A204.1 (cell line): ENCODE results near the gene MYEOV.

Experiments
- FAIRE-seq: peaks from 2 replicates; lab custom pipeline; 2012; peaks lifted over from hg19 to GRCh38; lab: Jason Lieb, UNC

Gene MYEOV

GRCh38 chr11:69302447-69303020 is 8.6 kb downstream of the MYEOV start:
- no peak for FAIRE-seq

- FAIRE-seq, result no peak
Measured at GRCh38 chr11:69303427-69303826, 9.5 kb downstream of the MYEOV start.

- FAIRE-seq, result no peak
Measured at GRCh38 chr11:69304258-69304657, 10.3 kb downstream of the MYEOV start.

GRCh38 chr11:69304686-69305085 is 10.7 kb downstream of the MYEOV start:
- FAIRE-seq, result no peak

GRCh38 chr11:69305885-69306540 is 12.1 kb downstream of the MYEOV start:
- no peak for FAIRE-seq

GRCh38 chr11:69306821-69307220 is 12.9 kb downstream of the MYEOV start:
- no peak for FAIRE-seq

- FAIRE-seq, result no peak
Measured at GRCh38 chr11:69307421-69307820, 13.5 kb downstream of the MYEOV start.

GRCh38 chr11:69307871-69308431 is 14.0 kb downstream of the MYEOV start:
- FAIRE-seq, result no peak

GRCh38 chr11:69308491-69308911 is 14.5 kb downstream of the MYEOV start:
- no peak for FAIRE-seq

- no peak for FAIRE-seq
Measured at GRCh38 chr11:69308936-69309615, 15.1 kb downstream of the MYEOV start.

- no peak for FAIRE-seq
Measured at GRCh38 chr11:69309631-69310280, 15.8 kb downstream of the MYEOV start.

GRCh38 chr11:69310351-69310750 is 16.4 kb downstream of the MYEOV start:
- FAIRE-seq, result no peak

GRCh38 chr11:69310934-69311766 is 17.2 kb downstream of the MYEOV start:
- FAIRE-seq, result no peak

GRCh38 chr11:69311767-69312385 is 17.9 kb downstream of the MYEOV start:
- FAIRE-seq, result no peak

- FAIRE-seq, result no peak
Measured at GRCh38 chr11:69312453-69313404, 18.8 kb downstream of the MYEOV start.

- no peak for FAIRE-seq
Measured at GRCh38 chr11:69313992-69314391, 20.0 kb downstream of the MYEOV start.

- no peak for FAIRE-seq
Measured at GRCh38 chr11:69314555-69314954, 20.6 kb downstream of the MYEOV start.

GRCh38 chr11:69316956-69317355 is 23.0 kb downstream of the MYEOV start:
- no peak for FAIRE-seq

GRCh38 chr11:69317401-69318092 is 23.6 kb downstream of the MYEOV start:
- no peak for FAIRE-seq

- no peak for FAIRE-seq
Measured at GRCh38 chr11:69318093-69318420, 24.1 kb downstream of the MYEOV start.
